K562 (cell line): ENCODE data around the gene CST2. TPM values are rescaled to one million over a fixed set of nuclear protein-coding genes. Genes with fewer than 3 reads are reported as not detected.

Source experiments
- ATAC-seq: fragments of 200-7000 bp; cut with Tn5 transposase; 3 replicates; pipeline ENCODE4 v1.9.1; 2020; ENCODE audit warnings: moderate library complexity
- BruUV-seq: library from RNA; stranded (reverse); fragments of 400-500 nt; replicated peaks from 2 replicates; lab custom pipeline; 2021; lab: Mats Ljungman, UMichigan
- CTCF ChIA-PET: fragments of 300-600 bp; formaldehyde crosslinking; extraction: SDS; loops from one replicate; lab custom pipeline; 2021; ENCODE audit warnings: low intra/inter-chr PET ratio; lab: Yijun Ruan, JAX
- POLR2A ChIA-PET: fragments of 300-600, 350-650 bp; sonication (Branson Sonifier 250); formaldehyde crosslinking; extraction: SDS; loops from one replicate; lab custom pipeline; 2021; ENCODE audit warnings: antibody characterized with exemption, inconsistent platforms; lab: Yijun Ruan, JAX
- DNase-seq, 4 experiments: peaks; one replicate each; pipeline versions ENCODE4 v3.0.0 to v3.0.0-alpha.2; 2011 to 2018; ENCODE audit warnings: low spot score in 3 of 4, mixed read lengths in 3 of 4; ENCODE audit errors: extremely low read depth in 1 of 4
- FAIRE-seq: peaks from 2 replicates; lab custom pipeline; 2011; peaks lifted over from hg19 to GRCh38; lab: Jason Lieb, UNC
- H2AFZ ChIP-seq: 2 replicates; pipeline ENCODE4 v1.6.0; 2011; ENCODE audit warnings: low read depth, low read length, control low read depth, inconsistent platforms
- H3K27ac ChIP-seq: fragments of 200-600 bp; 3 replicates; pipeline ENCODE4 v1.8.0; 2011; ENCODE audit warnings: low read depth, mild to moderate bottlenecking, control low read depth, inconsistent platforms, low read length, moderate library complexity, mixed read lengths; ENCODE audit errors: extremely low read depth
- H3K27me3 ChIP-seq, 2 experiments: fragments of 300-600 bp in 1 of 2; 2 replicates in 1 of 2; 3 replicates in 1 of 2; pipeline versions ENCODE4 v1.6.0 to v1.8.0; 2011; ENCODE audit warnings: inconsistent platforms in 2 of 2, low read length in 2 of 2, mild to moderate bottlenecking in 1 of 2, mixed read lengths in 1 of 2, moderate library complexity in 1 of 2; ENCODE audit not compliant: control insufficient read depth in 2 of 2, insufficient read depth in 2 of 2
- H3K36me3 ChIP-seq: fragments of 300-600 bp; 3 replicates; pipeline ENCODE4 v1.8.0; 2011; ENCODE audit warnings: mild to moderate bottlenecking, low read length, inconsistent platforms; ENCODE audit not compliant: control insufficient read depth, insufficient read depth
- H3K4me1 ChIP-seq, 2 experiments: fragments of 200-600 bp in 1 of 2; replicated peaks in 1 of 2; 2 replicates in 1 of 2; 3 replicates in 1 of 2; pipeline versions ENCODE4 v1.5.1 to v1.8.0; 2011; ENCODE audit warnings: inconsistent platforms in 2 of 2, low read length in 2 of 2, mild to moderate bottlenecking in 1 of 2, mixed read lengths in 1 of 2, moderate library complexity in 1 of 2; ENCODE audit not compliant: control insufficient read depth in 2 of 2, insufficient read depth in 2 of 2
- H3K4me2 ChIP-seq: 2 replicates; pipeline ENCODE4 v1.6.1; 2011; ENCODE audit warnings: low read length, control low read depth, inconsistent platforms, mixed read lengths; ENCODE audit not compliant: insufficient read depth
- H3K4me3 ChIP-seq: fragments of 200-600 bp; sonication (generic), shearing (Covaris generic); 2 replicates; pipeline ENCODE4 v1.5.1; 2016; ENCODE audit warnings: control low read depth, inconsistent platforms
- H3K79me2 ChIP-seq: fragments of 200-600 bp; 3 replicates; pipeline ENCODE4 v1.8.0; 2011; ENCODE audit warnings: low read length, inconsistent platforms; ENCODE audit not compliant: control insufficient read depth, insufficient read depth
- H3K9ac ChIP-seq, 2 experiments: 2 replicates each; pipeline versions ENCODE4 v1.6.0 to v1.6.1; 2011; ENCODE audit warnings: low read depth in 2 of 2, low read length in 2 of 2, control low read depth in 1 of 2, inconsistent platforms in 1 of 2, mild to moderate bottlenecking in 1 of 2, mixed read lengths in 1 of 2; ENCODE audit not compliant: insufficient read depth in 1 of 2
- H3K9me1 ChIP-seq: one replicate; pipeline ENCODE4 v1.6.0; 2011; ENCODE audit warnings: inconsistent platforms, mild to moderate bottlenecking, low read length, moderate library complexity; ENCODE audit not compliant: control insufficient read depth, insufficient read depth
- H3K9me3 ChIP-seq: replicated peaks from 2 replicates; pipeline ENCODE4 v1.5.1; 2011; ENCODE audit warnings: low read depth, low read length, inconsistent platforms; ENCODE audit not compliant: control insufficient read depth, insufficient read depth
- H4K20me1 ChIP-seq: replicated peaks from 2 replicates; pipeline ENCODE4 v1.6.1; 2011; ENCODE audit warnings: low read length, inconsistent platforms, mixed read lengths; ENCODE audit not compliant: control insufficient read depth, insufficient read depth
- FOXJ2 ChIP-seq: fragments of 200-800 bp; sonication (Bioruptor generic); IDR thresholded peaks from 2 replicates; pipeline ENCODE4 v1.6.1; 2016; ENCODE audit warnings: missing genetic modification characterization, missing compliant biosample characterization
- HDAC6 ChIP-seq: IDR thresholded peaks from 2 replicates; pipeline ENCODE4 v1.6.1; 2012; ENCODE audit warnings: low read depth, mild to moderate bottlenecking, control low read depth, inconsistent platforms, low read length, moderate library complexity
- RREB1 ChIP-seq: fragments of 250-450 bp; sonication (Bioruptor Pico); IDR thresholded peaks from 2 replicates; pipeline ENCODE4 v1.4.0; 2020
- TFE3 ChIP-seq: fragments of 450-650 bp; formaldehyde crosslinking; IDR thresholded peaks from 2 replicates; pipeline ENCODE4 v1.4.0; 2020; ENCODE audit warnings: mild to moderate bottlenecking, mixed read lengths
- ZBTB17 ChIP-seq: fragments of 450-650 bp; formaldehyde crosslinking; IDR thresholded peaks from 2 replicates; pipeline ENCODE4 v1.4.0; 2020; ENCODE audit warnings: mild to moderate bottlenecking
- ZFP30 ChIP-seq: fragments of 250-450 bp; sonication (Bioruptor Pico); IDR thresholded peaks from 2 replicates; pipeline ENCODE4 v1.8.0; 2022; ENCODE audit warnings: moderate library complexity, mild to moderate bottlenecking, inconsistent platforms, borderline replicate concordance
- ZNF384 ChIP-seq: IDR thresholded peaks from 2 replicates; pipeline ENCODE4 v1.6.1; 2012; ENCODE audit warnings: low read depth, low read length, improper control_type of control experiment
- ZNF398 ChIP-seq: fragments of 250-450 bp; sonication (Bioruptor Pico); IDR thresholded peaks from 2 replicates; pipeline ENCODE4 v1.8.0; 2021; ENCODE audit warnings: moderate library complexity, mild to moderate bottlenecking, inconsistent platforms
- ZNF511 ChIP-seq: sonication (generic); formaldehyde crosslinking; IDR thresholded peaks from 2 replicates; pipeline ENCODE4 v1.8.0; 2022; ENCODE audit warnings: mild to moderate bottlenecking, missing genetic modification reagents
- WGBS: fragments of 100-300 bp; shearing (Covaris generic); methylation state at CpG from one replicate; pipeline ENCODE4 v1.1.6; 2016; ENCODE audit warnings: low coverage, mixed read lengths; ENCODE audit not compliant: insufficient coverage; ENCODE audit errors: missing lambda C conversion rate; 5-methylcytosine and 5-hydroxymethylcytosine counted together
- in situ Hi-C: fragments of 300-500 bp; cut with MboI; formaldehyde crosslinking; loops from 4 replicates; pipeline ENCODE4 v1.15.0; 2018; ENCODE audit warnings: inconsistent platforms, mixed read lengths
- intact Hi-C: fragments of 100-400 bp; cut with micrococcal nuclease; formaldehyde crosslinking; loops from 2 replicates; pipeline ENCODE4 v1.14.2; 2022
- polyA plus RNA-seq, 8 experiments: library from polyadenylated mRNA; depleted of rRNA in 4 of 8; stranded (reverse) in 5 of 8; unstranded in 3 of 8; fragments of >200 nt; fragmentation: Nextera tagmentation in 2 of 8; fragmentation: Illumina TruSeq in 1 of 8; extraction: Ambion mirVana in 2 of 8; extraction: Trizol in 1 of 8; gene quantifications; 2 replicates each; pipeline versions ENCODE4 v1.2.1 to v1.2.3, GENCODE V29; 2011 to 2014; ENCODE audit warnings: inconsistent platforms in 1 of 8, missing spikeins in 1 of 8
- total RNA-seq, 7 experiments: library from RNA; depleted of rRNA in 6 of 7; stranded (reverse); fragments of >200 nt in 6 of 7; fragmentation: Illumina TruSeq in 2 of 7; extraction: Trizol in 2 of 7; gene quantifications; 2 replicates each; pipeline versions ENCODE4 v1.2.1 to v1.2.3, GENCODE V29; 2011 to 2021; ENCODE audit warnings: low replicate concordance in 1 of 7

CST2 gene
- total and polyA plus RNA-seq, 9 of the 15 experiments (the other 6 are each of a cell fraction or from before 2014, with no cell fraction given): not detected

GRCh38 chr20:23856736-23857135, 30.2 kb upstream of the CST2 start:
- Histone ChIP-seq H3K27ac (no peak overlapping the region), H3K79me2 (no peaks in the 10 kb centered on the region), H3K4me3 (no peak overlapping the region), H3K4me1 (no peaks in the 10 kb centered on the region), H3K27me3 (no peaks in the 10 kb centered on the region), H3K9me1 (no peaks in the 10 kb centered on the region), H3K36me3 (no peaks in the 10 kb centered on the region), H2AFZ (no peak overlapping the region), H4K20me1 (no peaks in the 10 kb centered on the region), H3K9me3 (no peaks in the 10 kb centered on the region), H3K4me2 (no peak overlapping the region), H3K9ac (no peak overlapping the region)
- WGBS: 0% methylated on average over 5 of the region's 5 CpGs
- no TSS peak for BruUV-seq
- intact Hi-C loops (no loop called here), in situ Hi-C loops (no loop called here)
- no peak for ATAC-seq
- FAIRE-seq: no peak
- ChIA-PET CTCF (no interaction called here), POLR2A (no interaction called here)
- DNase-seq: no peak
- TF ChIP-seq RREB1 (CRISPR knock-in tag) (no peak), TFE3 (CRISPR knock-in tag) (no peak), ZFP30 (CRISPR knock-in tag) (no peak), FOXJ2 (tag) (no peak), ZNF384 (no peak), HDAC6 (no peak), ZBTB17 (CRISPR knock-in tag) (no peak), ZNF511 (CRISPR knock-in tag) (no peak), ZNF398 (CRISPR knock-in tag) (no peak)
